GM23248 (cell line): ENCODE data around the gene PTPRH. TPM values are rescaled to one million over a fixed set of nuclear protein-coding genes. Genes with fewer than 3 reads are reported as not detected.
A peak's percentile ranks its signal among the peaks of the same experiment; 100 is the strongest.

ENCODE experiments used
- DNase-seq: peaks from one replicate; pipeline ENCODE4 v3.0.0-alpha.2; 2015
- H2AFZ ChIP-seq: fragments of 200-600 bp; sonication (generic); 2 replicates; pipeline ENCODE4 v1.6.1; 2016; ENCODE audit warnings: antibody characterized with exemption
- H3F3A ChIP-seq: fragments of 200-600 bp; sonication (generic); 2 replicates; pipeline ENCODE4 v1.6.1; 2016; ENCODE audit warnings: mild to moderate bottlenecking, antibody characterized with exemption, mixed run types; ENCODE audit not compliant: insufficient read depth
- H3K27ac ChIP-seq: fragments of 200-600 bp; sonication (generic); 2 replicates; pipeline ENCODE4 v1.5.1; 2016; ENCODE audit warnings: mild to moderate bottlenecking
- H3K27me3 ChIP-seq: fragments of 200-600 bp; sonication (generic); replicated peaks from 2 replicates; pipeline ENCODE4 v1.6.1; 2016; ENCODE audit warnings: mild to moderate bottlenecking; ENCODE audit not compliant: insufficient read depth
- H3K36me3 ChIP-seq: fragments of 200-600 bp; sonication (generic); 2 replicates; pipeline ENCODE4 v1.6.1; 2016; ENCODE audit warnings: low read depth, mild to moderate bottlenecking
- H3K4me1 ChIP-seq: fragments of 200-600 bp; sonication (generic); 2 replicates; pipeline ENCODE4 v1.6.1; 2016; ENCODE audit warnings: mild to moderate bottlenecking; ENCODE audit not compliant: insufficient read depth
- H3K4me2 ChIP-seq: fragments of 200-600 bp; sonication (generic); one replicate; pipeline ENCODE4 v1.6.1; 2016; ENCODE audit warnings: mild to moderate bottlenecking; ENCODE audit not compliant: unreplicated experiment
- H3K4me3 ChIP-seq: fragments of 200-600 bp; sonication (generic); 2 replicates; pipeline ENCODE4 v1.5.1; 2016; ENCODE audit warnings: mild to moderate bottlenecking
- H3K79me2 ChIP-seq: fragments of 200-600 bp; sonication (generic); 2 replicates; pipeline ENCODE4 v1.6.1; 2016; ENCODE audit warnings: mild to moderate bottlenecking; ENCODE audit not compliant: insufficient read depth
- H3K9ac ChIP-seq: fragments of 200-600 bp; sonication (generic); 2 replicates; pipeline ENCODE4 v1.6.1; 2016; ENCODE audit warnings: mild to moderate bottlenecking
- H3K9me2 ChIP-seq: fragments of 200-600 bp; sonication (generic); 2 replicates; pipeline ENCODE4 v1.6.1; 2016; ENCODE audit warnings: mixed run types, mild to moderate bottlenecking, moderate library complexity; ENCODE audit not compliant: insufficient read depth
- H3K9me3 ChIP-seq: fragments of 200-600 bp; sonication (generic); one replicate; pipeline ENCODE4 v1.6.1; 2017; ENCODE audit warnings: low read depth
- H4K20me1 ChIP-seq: fragments of 200-600 bp; sonication (generic); 2 replicates; pipeline ENCODE4 v1.6.0; 2016; ENCODE audit not compliant: insufficient read depth
- EZH2 ChIP-seq: fragments of 200-600 bp; sonication (generic); IDR thresholded peaks from 2 replicates; pipeline ENCODE4 v1.6.1; 2018; ENCODE audit warnings: antibody characterized with exemption, mild to moderate bottlenecking; ENCODE audit not compliant: insufficient read depth, poor library complexity, severe bottlenecking
- EZH2phosphoT487 ChIP-seq: fragments of 200-600 bp; sonication (generic); IDR thresholded peaks from 2 replicates; pipeline ENCODE4 v1.6.1; 2018; ENCODE audit warnings: antibody characterized with exemption, moderate library complexity, mild to moderate bottlenecking, low read depth; ENCODE audit not compliant: insufficient read depth
- WGBS, 2 experiments: methylation state at CpG; one replicate each; pipeline ENCODE4 v1.1.6; 2015 to 2017; ENCODE audit warnings: low lambda C conversion rate in 2 of 2, low coverage in 1 of 2; ENCODE audit errors: missing lambda C conversion rate in 2 of 2; 5-methylcytosine and 5-hydroxymethylcytosine counted together
- in situ Hi-C: fragments of 300-500 bp; cut with MboI; formaldehyde crosslinking; loops from 2 replicates; pipeline ENCODE4 v1.15.0; 2020
- polyA plus RNA-seq: library from polyadenylated mRNA; unstranded; fragments of >200 nt; fragmentation: Nextera tagmentation; extraction: Ambion mirVana; gene quantifications from 2 replicates; pipeline ENCODE4 v1.2.1, GENCODE V29; 2016
- total RNA-seq: library from RNA; depleted of rRNA; stranded (reverse); fragments of >200 nt; shearing (Covaris generic); gene quantifications from 2 replicates; pipeline ENCODE4 v1.2.3, GENCODE V29; 2014

PTPRH gene
- total and polyA plus RNA-seq, 2 experiments from 2014 or later: 0.28 to 0.43 TPM

DNA sequence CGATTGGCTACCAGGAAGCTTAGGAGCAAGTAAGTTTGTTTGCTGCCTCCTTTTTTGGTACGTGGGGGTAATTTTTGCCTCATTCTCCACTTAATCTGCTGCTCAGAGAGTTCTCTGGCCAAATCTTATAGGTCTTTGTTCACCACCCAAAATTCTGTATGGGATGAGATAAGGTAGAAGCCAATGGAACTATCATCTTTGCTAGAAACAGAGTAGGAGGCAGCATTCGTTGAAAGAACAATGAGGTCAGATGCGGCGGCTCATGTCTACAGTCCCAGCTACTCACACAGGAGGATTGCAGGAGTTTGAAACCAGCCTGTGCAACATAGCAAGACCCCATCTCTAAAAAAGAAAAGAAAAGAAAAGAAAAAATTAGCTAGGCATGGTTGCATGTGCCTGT lies 37.9 kb downstream of the PTPRH start:
- 82 to 83% methylated on average over 5 of the region's 5 CpGs for WGBS, 2 experiments
- H3K79me2 ChIP-seq: no peaks in the 10 kb centered on the region
- H3K9me2 ChIP-seq: no peaks in the 10 kb centered on the region
- TF ChIP-seq EZH2 (no peak), EZH2phosphoT487 (no peak)
- peaks cover 9% of the 10 kb centered on the region for H3F3A ChIP-seq
- no peak overlapping the region for H2AFZ ChIP-seq
- no peak overlapping the region for H3K9ac ChIP-seq
- H3K9me3 ChIP-seq: no peaks in the 10 kb centered on the region
- H3K4me1 ChIP-seq: peaks cover 13% of the 10 kb centered on the region
- H3K4me3 ChIP-seq: no peak overlapping the region
- peaks cover 13% of the 10 kb centered on the region for H3K27me3 ChIP-seq
- H4K20me1 ChIP-seq: no peaks in the 10 kb centered on the region
- no peak for DNase-seq
- no peak overlapping the region for H3K27ac ChIP-seq
- no peaks in the 10 kb centered on the region for H3K36me3 ChIP-seq
- in situ Hi-C loops: no loop called here
- H3K4me2 ChIP-seq: no peak overlapping the region

DNA sequence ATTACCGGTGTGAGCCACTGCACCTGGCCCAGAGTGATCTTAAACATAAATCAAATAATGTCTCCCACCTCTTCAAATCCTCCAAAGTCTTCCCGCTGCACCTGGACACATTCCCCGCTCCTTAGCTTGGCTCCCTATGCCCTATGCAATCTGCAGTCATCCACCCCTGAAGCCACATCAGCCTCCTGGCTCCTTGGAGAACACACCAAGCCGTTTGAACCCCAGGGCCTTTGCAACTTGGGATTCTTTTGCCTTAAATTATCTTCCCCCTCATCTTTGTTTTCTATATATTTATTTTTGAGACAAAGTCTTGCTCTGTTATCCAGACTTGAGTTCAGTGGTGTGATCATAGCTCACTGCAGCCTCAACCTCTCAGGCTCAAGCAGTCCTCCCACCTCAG lies 40.2 kb downstream of the PTPRH start:
- H3K4me2 ChIP-seq: no peak overlapping the region

DNA sequence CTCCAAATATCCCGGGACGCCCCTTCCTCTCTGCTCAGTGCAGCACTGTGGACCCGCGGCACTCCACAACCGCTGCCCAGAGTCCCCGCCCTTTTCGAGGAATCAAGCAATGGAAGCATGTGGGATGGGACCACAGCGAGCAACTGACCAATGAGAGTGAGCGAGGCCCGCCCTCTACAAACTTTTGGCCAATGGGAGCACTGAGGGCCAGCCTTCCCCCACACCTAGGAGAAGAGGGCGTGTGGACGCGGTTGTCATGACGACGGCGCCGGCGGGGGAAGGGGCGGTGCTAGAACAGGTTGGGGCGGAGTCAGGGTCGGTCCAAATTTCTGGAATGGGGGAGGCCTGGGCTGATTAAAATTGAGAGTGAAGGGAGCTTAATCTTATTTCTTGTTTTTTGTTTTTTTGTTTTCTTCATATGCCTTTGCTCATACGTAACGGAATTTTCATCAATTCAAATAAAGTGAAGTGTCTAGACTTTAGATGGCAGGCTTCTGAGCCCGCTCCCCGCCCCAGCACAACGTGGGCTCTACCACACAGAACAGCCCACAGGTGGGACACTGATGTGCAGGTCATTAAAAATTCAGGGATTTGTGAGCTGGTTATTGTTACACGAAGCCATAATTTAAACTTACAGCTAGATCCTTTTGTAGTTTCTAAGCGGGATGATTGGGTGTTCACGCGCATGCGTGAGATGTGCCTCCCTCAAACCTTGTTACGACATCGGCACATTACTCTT lies 42.6 kb downstream of the PTPRH start, which contains the start of gene DNAAF3:
Gene DNAAF3, minus strand, starts transcription at position 84 of the 739 bp plus-strand sequence. CDS start 200 bp downstream, outside the sequence.
- H3K9ac ChIP-seq: no peak within 1 kb of the TSS
- peaks cover 24% of the 10 kb centered on the region for H3K27me3 ChIP-seq
- TF ChIP-seq EZH2 (no peak), EZH2phosphoT487 (no peak)
- H3K4me3 ChIP-seq: peak within 1 kb of the TSS; percentile 72
- no peak within 1 kb of the TSS for H3K27ac ChIP-seq
- H2AFZ ChIP-seq: peak within 1 kb of the TSS; percentile 95
- H4K20me1 ChIP-seq: no peaks in the 10 kb centered on the region
- H3K9me3 ChIP-seq: no peaks in the 10 kb centered on the region
- H3F3A ChIP-seq: no peaks in the 10 kb centered on the region
- peak within 1 kb of the TSS; percentile 71 for H3K4me2 ChIP-seq
- H3K36me3 ChIP-seq: no peaks in the 10 kb centered on the region
- in situ Hi-C loops: no loop called here
- H3K4me1 ChIP-seq: 0 out of 2 replicates have a peak, but pooled peaks cover 5% of the 10 kb centered on the region
- H3K9me2 ChIP-seq: no peaks in the 10 kb centered on the region
- DNase-seq: peak; percentile 99
- no peaks in the 10 kb centered on the region for H3K79me2 ChIP-seq
- 1 to 2% methylated on average over 33 of the region's 33 CpGs for WGBS, 2 experiments

More for the DNA sequence above, 40.2 kb downstream of the PTPRH start:
- H3K4me3 ChIP-seq: no peak overlapping the region
- no peak overlapping the region for H2AFZ ChIP-seq
- in situ Hi-C loops: no loop called here
- WGBS, 2 experiments: 29 to 38% methylated on average over 4 of the region's 4 CpGs
- no peak overlapping the region for H3K27ac ChIP-seq
- H3K27me3 ChIP-seq: peaks cover 13% of the 10 kb centered on the region
- H3F3A ChIP-seq: peaks cover 9% of the 10 kb centered on the region
- no peaks in the 10 kb centered on the region for H3K9me2 ChIP-seq
- TF ChIP-seq EZH2: no peak
- no peak for TF ChIP-seq EZH2phosphoT487
- H3K9me3 ChIP-seq: no peaks in the 10 kb centered on the region
- H4K20me1 ChIP-seq: no peaks in the 10 kb centered on the region
- no peaks in the 10 kb centered on the region for H3K36me3 ChIP-seq
- H3K79me2 ChIP-seq: no peaks in the 10 kb centered on the region
- DNase-seq: no peak
- H3K9ac ChIP-seq: no peak overlapping the region
- H3K4me1 ChIP-seq: peaks cover 13% of the 10 kb centered on the region

DNA sequence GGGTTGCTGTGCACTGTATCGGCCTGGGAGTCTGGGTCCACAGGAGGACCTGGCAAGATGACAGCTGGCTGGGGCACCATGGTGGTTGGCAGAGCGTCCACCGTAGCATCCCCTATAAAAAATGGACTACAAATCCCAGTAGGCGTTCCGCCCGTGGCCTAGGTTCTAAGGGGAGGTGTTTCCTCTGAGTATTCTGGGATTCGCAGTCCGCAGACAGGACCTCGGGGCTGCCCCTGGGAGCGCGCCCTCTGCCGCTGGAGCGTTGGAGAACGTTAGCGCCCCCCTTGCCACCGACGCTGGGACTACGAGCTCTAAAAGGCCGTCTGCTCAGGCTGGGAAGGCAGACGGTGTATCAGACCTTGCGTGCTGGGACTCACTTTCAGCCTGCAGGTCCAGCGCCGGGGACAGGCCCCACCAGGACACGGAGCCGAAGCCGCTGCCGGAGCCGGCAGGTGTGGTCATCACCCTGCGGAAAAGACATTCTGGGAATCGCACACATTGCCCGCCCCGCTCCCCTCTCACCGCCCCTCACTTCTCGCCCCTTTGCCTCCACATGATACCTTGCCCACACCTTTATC lies 43.3 kb downstream of the PTPRH start:
- no peaks in the 10 kb centered on the region for H3K9me2 ChIP-seq
- peak overlapping the region; percentile 72 for H3K4me3 ChIP-seq
- in situ Hi-C loops: no loop called here
- H3K27me3 ChIP-seq: peaks cover 28% of the 10 kb centered on the region
- no peaks in the 10 kb centered on the region for H3K36me3 ChIP-seq
- H3K79me2 ChIP-seq: no peaks in the 10 kb centered on the region
- 3 to 4% methylated on average over 26 to 32 of the region's 34 CpGs for whole genome bisulfite sequencing, 2 experiments
- peak overlapping the region; percentile 95 for H2AFZ ChIP-seq
- H3K4me1 ChIP-seq: 0 out of 2 replicates have a peak, but pooled peaks cover 5% of the 10 kb centered on the region
- no peaks in the 10 kb centered on the region for H3K9me3 ChIP-seq
- DNase-seq: peak; percentile 87
- no peaks in the 10 kb centered on the region for H4K20me1 ChIP-seq
- H3F3A ChIP-seq: no peaks in the 10 kb centered on the region
- H3K27ac ChIP-seq: no peak overlapping the region
- peak overlapping the region; percentile 66 for H3K4me2 ChIP-seq
- TF ChIP-seq EZH2 (no peak), EZH2phosphoT487 (no peak)
- H3K9ac ChIP-seq: no peak overlapping the region
